ENCODE data around the gene RMDN2.

RMDN2 gene

GRCh38 chr2:37907501-37908225, 17.4 kb upstream of the RMDN2 start:
- no peak for TF ChIP-seq CTCF (conservative IDR thresholded peaks at IDR 0.05; ENCODE audit: low read depth, low read length)
- H3K4me3 ChIP-seq (ENCODE audit: low read length), result no peak overlapping the region
- DNase-seq (ENCODE audit: low read depth), result no peak

GRCh38 chr2:37911296-37911873, 13.7 kb upstream of the RMDN2 start:
- no peak for DNase-seq (ENCODE audit: low read depth)
- H3K4me3 ChIP-seq (ENCODE audit: low read length), result no peak overlapping the region
- no peak for TF ChIP-seq CTCF (conservative IDR thresholded peaks at IDR 0.05; ENCODE audit: low read depth, low read length)

- no peak for TF ChIP-seq CTCF (conservative IDR thresholded peaks at IDR 0.05; ENCODE audit: low read depth, low read length)
- DNase-seq (ENCODE audit: low read depth), result no peak
- H3K4me3 ChIP-seq (ENCODE audit: low read length), result no peak overlapping the region
Measured at GRCh38 chr2:37912056-37912455, 13.0 kb upstream of the RMDN2 start.

GRCh38 chr2:37912616-37913015, 12.5 kb upstream of the RMDN2 start:
- no peak for DNase-seq (ENCODE audit: low read depth)
- no peak for TF ChIP-seq CTCF (conservative IDR thresholded peaks at IDR 0.05; ENCODE audit: low read depth, low read length)
- H3K4me3 ChIP-seq (ENCODE audit: low read length), result no peak overlapping the region

GRCh38 chr2:37914340-37914739, 10.7 kb upstream of the RMDN2 start:
- DNase-seq (ENCODE audit: low read depth), result no peak
- H3K4me3 ChIP-seq (ENCODE audit: low read length), result no peak overlapping the region
- TF ChIP-seq CTCF (conservative IDR thresholded peaks at IDR 0.05; ENCODE audit: low read depth, low read length), result no peak

GRCh38 chr2:37915773-37916172, 9.3 kb upstream of the RMDN2 start:
- no peak for DNase-seq (ENCODE audit: low read depth)
- no peak overlapping the region for H3K4me3 ChIP-seq (ENCODE audit: low read length)
- TF ChIP-seq CTCF (conservative IDR thresholded peaks at IDR 0.05; ENCODE audit: low read depth, low read length), result no peak

- TF ChIP-seq CTCF (conservative IDR thresholded peaks at IDR 0.05; ENCODE audit: low read depth, low read length), result no peak
- peak; percentile 97 for DNase-seq (ENCODE audit: low read depth)
- H3K4me3 ChIP-seq (ENCODE audit: low read length), result no peak overlapping the region
Measured at GRCh38 chr2:37916512-37917082, 8.5 kb upstream of the RMDN2 start.
